Fibroblast of skin of left quadriceps (primary cell): ENCODE results near the gene CTNS.

Experiments used
- DNase-seq, 2 experiments: peaks; one replicate each; pipeline ENCODE4 v3.0.0-alpha.2; 2013; ENCODE audit warnings: low read depth in 2 of 2

The CTNS gene

DNA sequence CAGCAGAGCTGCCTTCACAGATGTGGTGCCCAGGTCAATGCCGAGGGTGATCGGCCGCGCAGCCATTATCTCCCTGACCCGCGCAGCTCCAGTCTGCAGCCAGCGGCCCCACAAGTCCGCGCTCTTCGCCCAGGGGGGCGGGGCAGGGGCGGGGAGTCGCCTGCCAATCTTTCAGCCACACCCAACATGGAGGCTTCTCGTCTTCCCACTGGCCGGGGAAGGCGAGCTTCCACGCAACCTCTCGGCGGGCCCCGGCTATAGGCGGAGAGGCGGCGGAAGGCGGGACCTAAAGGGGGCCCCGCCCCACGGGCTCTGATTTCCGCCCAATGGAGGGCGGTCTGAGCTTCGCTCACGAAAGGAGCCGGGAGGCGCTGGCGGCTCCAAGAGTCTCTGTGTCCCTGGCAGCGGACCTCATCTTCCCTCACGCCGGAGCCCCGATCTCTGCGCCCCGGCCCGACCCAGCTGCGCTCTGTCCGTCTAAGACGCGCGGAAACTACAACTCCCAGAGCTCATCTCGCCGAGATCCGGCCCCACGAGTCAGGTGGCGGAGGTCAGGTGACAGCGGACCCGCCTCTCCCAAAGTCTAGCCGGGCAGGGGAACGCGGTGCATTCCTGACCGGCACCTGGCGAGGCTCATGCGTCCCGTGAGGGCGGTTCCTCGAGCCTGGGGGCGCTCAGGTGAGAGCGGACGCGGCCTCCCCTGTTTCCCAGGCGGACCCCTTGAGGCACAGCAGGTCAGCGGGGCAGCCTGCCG lies at the start of gene CTNS, which contains the start of gene SHPK:
Gene CTNS (plus strand): TSS at position 607 of the 754 bp plus-strand sequence. CDS start 3,447 bp downstream, outside the sequence.
Gene SHPK (minus strand): TSS at position 97 of the 754 bp plus-strand sequence. CDS start 31 bp downstream, at position 66.
- peak; percentile 91 for DNase-seq

DNA sequence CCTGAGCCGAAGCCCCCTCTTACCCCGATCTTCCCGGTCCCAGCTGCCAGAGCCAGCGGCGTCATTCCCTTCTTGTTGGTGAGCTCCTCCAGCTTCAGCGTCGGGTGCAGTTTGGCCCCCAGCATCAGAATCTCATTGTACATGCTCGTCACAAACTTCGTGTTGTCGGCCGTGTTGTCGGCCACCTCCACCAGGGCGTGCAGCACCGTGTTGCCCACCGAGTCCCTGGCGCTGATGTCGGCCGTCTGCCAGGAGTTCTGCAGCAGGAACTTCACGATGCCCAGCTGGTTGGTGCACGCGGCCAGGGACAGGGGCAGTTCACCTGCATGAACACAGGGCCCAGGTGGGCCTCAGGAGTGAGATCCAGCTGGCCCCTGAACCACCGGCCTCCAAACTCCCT lies 46.8 kb upstream of the CTNS start:
- no peak for DNase-seq

DNA sequence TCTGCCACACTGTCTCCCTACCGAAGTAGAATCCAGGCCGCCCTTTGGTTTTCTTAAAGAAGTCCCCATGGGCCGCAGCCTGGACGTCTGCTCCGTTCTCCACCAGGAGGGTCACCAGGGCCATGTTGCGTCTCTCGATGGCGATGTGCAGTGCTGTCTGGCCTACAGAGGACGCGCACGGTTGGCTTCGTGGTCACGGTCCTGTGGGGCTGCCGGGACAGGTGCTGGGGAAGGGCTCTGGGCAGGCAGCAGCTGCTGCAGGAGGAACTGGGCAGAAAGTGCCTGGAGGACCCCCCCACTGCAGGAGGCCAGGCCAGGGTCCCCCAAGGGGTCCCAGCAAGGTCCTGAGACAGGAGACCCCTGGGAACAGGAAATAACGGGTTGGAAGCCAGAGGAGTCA lies 46.3 kb upstream of the CTNS start:
- no peak for DNase-seq

DNA sequence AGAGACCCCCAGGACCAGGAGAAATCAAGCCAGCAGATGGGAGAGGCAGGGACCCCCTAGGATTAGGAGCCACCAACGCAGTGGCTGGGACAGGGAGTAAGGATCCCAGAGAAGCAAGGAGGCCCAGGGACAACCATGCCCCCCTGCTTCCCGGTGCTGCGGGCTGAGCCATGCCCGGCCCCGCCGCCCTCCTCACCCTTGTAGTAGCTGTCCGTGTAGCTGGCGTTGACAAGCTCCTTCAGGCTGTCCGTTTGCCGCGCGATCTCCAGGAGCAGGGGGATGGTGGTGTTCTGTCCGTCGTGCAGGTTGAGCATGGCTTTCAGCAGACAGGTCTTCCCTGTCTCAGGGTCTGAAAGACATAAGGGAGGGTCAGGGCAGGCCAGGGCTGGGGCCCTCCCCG lies 45.8 kb upstream of the CTNS start:
- no peak for DNase-seq

DNA sequence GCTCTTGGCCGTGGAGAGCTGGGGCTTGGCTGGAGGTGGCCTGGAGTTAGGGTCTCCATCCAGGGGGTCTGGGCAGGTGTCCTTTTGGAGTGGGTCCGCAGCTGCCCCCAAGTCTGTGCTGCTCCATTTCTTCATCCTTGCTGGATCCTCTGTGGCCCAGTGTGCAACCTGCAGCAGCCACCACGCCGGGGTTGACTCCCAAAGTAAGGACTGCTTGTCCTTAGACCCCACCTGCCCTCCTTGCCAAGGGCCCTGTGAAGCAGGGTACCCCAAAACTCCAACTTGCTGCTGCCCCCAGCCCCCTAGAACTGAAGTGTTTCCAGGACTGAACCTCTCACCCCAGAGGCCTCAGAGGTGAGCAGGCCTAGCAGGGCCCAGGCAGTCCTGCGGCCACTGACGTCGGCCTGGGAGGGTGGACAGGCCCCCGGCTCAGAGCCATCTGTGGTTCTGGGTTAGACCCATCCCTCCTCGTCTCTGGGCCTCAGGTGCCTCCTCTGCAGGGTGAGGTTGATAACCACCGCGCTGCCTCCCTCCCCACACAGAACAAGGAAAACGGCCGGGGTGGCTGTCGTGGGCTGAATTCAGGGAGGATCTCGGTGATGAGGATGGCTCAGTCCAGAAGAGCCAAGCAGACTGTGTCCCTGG lies 44.2 kb upstream of the CTNS start:
- DNase-seq: no peak

DNA sequence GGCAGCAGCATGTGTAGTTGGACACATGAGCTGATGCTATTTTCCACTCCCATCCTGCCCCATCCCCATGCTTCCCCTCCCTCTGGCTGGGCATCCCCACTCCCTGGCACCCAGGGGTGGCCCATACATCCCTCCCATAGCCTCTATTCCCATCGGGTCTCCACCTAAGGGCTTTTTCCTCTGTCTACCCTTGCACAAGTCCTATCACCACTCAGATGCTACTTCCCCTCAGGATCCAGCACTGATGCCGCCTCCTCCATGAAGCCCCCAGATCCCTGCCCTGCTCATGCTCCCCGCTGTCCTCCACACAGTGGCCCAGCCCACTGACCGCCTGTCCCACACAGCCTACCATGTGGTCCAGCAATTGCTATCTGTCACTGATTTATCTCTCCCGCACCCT lies 43.2 kb upstream of the CTNS start:
- no peak for DNase-seq

DNA sequence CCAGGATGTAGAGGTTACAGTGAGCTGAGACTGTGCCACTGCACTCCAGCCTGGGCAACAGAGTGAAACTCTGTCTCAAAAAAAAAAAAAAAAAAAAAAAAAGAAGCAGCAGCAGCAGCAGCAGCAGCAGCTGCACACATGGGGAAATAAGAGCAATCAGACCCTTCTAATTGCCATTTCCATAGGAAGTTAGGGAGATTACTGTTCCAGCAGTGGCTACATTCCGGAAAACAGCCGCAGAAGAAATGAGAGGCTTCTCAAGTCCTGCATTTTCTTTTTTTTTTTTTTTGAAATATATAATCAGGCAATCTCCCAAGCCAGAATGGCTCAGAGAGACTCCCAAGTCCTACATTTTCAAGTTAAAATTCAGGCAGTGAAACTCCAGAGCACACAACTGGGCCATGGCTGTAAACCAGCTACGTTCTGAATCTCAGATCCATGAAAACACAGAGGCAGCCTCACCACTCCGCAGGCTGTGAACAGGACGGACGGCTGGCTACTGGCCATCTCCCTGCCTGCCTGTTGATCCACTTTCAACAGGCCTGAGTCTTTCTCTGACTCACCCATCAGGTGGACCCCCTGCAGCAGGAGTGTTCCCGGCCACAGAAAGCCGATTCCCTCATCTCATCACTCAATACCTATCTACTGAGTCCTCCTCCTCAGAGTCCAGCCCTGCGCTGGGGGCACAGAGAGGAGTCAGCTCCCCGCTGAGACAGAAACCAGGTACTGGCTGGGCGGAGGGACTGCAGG lies 42.3 kb upstream of the CTNS start:
- DNase-seq: peak; percentile 63 to 66

DNA sequence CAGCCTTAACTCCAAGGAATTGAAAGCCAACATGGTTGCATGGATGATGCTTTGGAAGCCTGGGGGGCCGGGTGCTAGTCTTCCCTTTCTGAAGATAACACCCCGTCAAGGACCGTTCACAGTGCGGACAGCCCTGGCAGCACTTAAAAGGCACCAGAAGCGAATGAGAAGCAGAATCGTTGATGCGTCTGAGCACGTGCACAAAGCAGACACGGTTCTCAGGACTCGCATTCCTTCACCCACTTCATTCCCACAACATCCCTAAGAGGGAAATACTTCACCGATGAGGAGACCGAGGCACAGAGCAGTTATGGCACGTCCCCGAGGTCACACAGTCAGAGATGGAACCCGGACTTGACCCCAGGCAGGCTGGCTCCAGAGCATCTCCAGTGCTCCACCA lies 41.6 kb upstream of the CTNS start:
- peak in 1 of 2 experiments; percentile 12 for DNase-seq

DNA sequence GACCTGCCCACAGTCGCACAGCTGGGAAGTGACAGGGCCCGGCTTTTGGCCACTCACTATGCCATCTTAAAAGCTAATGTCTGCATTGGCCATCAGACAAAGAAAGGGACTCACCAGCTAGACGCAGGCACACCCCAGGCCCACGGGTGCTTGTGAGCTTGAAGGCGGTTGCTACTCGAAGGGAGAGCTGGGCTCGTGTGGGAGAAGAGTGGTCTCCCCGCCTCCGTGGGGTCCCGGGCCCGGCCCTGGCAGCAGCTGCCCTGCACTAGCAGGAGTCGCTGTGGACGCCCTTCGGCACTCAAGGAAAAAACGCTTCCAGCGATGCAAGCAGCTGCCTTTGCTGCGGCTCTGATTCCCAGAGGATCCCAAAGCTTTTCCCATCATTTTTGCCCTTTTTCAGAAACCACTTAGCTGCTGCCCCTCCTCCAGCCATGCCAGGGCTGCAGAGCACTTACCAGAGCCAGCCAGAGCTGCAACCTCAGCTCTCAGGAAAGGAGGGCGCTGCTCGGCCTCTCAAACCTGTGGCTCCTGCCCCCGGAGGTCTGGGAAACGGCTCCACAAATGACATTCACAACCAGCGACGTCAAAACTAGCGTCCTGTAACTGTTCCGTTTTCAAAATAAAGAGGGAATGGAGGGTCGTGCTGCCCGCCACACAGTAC lies 39.6 kb upstream of the CTNS start:
- DNase-seq: no peak

DNA sequence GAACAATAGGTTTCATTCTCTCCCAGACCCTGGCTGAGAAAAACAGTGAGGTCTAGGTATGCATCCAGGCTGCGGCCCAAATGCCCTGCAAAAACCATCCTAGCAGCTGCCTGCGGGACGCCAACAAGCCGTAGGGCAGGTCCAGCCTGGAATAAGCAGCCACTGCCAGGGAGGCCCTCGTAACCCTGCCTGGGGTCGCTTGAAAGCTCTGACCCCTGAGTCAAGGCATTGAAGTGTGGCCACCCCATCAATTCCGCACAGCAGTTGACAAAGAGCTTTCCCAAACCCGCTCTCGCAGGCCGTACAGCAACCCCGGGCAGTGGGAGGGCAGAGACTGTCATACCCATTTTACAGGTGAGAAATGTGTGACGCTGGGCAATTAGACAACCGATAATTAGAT lies 38.5 kb upstream of the CTNS start:
- no peak for DNase-seq

DNA sequence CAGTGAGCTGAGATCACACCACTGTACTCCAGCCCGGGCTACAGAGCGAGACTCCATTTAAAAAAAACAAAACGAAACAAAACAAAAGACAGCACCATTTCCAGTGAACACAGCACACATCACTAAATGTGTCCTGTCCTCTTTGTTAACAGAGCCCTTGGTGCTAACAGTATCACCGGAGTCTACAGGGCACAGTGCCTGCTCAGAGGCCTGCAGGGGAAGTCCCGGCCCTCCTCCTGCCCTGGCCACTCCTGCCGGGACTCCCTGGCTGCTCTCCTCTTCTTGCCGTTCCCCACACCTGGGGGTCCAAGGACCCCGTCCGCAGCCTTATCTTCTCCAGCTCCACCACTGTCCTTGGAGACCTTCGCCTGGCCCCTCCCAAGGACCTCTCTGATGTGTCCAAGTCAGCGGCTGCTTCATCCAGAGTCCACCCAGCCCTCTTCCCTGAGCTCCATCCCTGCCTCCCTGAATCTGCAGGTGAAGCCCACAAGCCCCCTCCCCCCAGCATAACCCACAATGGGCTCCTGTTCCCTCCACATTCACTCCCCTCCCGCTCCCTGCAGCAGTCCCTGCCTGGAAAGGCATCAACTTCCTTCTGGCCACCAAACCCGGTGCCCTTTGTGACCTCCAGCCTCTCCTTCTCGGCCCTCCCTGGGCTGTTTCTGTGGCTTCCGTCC lies 35.9 kb upstream of the CTNS start:
- no peak for DNase-seq

DNA sequence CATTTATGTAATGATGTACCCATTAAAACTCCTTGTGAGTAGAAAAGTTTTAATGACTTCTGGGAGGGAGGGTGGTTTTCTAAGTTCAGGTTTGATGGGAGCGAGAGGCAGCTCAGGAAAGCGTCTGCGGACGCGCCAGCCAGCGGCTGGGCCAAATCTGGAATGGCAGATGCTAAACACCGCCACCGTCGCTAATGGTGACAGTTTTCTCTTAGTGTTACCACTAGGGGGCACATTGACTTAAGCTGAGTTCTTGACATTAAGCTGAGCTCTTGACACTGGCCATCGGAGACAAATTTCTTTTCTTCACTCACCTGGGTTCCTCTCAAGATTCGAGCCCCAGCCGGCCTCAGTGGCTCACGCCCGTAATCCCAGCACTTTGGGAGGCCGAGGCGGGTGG lies 34.1 kb upstream of the CTNS start:
- no peak for DNase-seq

DNA sequence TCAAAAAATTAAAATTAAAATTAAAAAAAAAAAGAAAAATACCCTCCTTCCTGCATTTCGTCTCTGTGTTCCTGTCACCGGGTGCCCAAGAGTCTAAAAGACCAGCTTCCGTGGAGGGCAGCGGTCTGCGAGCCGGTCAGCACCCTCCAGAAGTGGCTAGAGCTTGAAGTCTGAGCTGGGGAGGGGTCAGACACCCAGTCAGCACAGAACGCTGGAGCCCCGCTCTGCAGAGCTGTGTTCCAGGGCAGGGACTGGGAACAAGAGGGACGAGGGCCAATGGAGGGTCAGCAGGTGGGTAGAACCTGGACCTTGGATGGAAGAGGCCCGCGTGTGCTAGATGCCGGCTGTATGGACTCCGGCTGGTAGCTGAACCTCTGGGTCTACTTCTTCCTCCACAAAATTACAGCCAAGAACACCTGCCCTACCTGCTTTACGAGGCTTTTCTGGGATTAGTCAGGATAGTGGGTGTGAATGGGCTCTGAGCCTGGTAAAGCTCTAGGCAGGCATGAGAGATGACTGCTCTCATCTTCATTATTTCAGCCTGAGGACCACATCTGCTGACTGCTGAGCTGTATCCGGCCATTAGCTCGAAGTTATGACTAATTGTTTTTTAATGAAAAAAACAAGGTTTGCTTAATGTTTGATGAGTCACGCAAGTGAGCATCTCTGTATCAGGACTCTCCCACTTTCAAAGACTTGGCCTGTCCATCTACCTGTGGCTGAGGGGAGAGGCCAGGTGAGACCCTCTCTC lies 33.3 kb upstream of the CTNS start:
- peak; percentile 34 to 45 for DNase-seq

DNA sequence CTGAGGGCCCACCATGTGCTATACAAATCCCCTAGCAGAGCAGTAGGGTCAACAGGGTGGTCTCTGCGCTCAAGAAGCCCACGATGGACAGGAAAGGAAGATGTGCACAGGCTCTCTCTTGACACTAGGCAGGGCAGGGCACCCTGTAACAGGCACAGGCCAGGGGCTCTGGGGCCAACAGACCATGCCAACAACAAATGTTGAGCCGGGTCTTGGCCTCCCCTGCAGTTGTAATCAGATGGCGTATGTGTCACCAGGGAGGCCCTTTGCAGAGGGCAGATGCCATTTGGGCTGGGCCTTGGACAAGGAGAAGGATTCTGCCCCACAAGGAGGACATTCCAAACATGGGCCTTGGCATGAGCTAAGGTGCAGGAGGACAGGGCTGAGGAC lies 32.7 kb upstream of the CTNS start:
- DNase-seq: no peak

DNA sequence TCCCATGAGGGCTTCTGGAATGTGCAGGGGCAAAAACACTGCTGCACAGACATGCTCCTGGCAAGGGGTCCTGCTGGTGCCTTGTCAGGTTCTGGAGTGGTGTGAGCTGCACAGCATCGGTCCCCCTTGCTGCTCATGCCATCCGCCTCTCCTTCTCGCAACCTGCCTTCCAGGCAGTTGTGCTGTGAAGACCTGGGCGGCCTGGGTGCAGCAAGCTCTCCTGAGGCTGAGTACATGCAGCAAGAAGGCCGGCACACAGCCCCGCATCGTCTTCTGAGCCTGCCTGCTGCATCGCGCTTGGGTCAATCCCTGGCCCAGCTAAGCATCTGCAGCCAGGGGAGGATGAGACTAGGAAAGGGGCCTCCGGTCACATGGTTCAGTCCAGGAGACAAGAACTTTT lies 26.9 kb upstream of the CTNS start:
- no peak for DNase-seq

DNA sequence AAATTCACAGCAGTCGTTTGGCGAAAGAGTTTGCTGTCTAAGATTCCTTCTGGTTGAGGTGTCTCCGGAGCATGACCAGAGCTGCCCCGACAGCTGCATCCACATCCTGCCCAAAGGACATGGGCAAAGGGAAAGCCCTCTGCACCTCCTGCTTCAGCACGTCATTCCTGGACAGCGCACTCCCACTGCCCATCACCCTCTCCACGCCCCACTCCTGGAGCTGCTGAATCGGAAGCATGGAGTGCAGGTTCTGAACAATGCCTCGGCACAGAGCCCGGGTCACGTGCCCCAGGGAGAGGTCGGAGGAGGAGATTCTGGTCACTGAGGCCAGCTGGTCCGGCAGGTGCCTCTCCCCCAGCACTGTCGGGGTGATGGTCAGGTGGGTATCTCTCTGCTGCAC lies 26.0 kb upstream of the CTNS start:
- no peak for DNase-seq

DNA sequence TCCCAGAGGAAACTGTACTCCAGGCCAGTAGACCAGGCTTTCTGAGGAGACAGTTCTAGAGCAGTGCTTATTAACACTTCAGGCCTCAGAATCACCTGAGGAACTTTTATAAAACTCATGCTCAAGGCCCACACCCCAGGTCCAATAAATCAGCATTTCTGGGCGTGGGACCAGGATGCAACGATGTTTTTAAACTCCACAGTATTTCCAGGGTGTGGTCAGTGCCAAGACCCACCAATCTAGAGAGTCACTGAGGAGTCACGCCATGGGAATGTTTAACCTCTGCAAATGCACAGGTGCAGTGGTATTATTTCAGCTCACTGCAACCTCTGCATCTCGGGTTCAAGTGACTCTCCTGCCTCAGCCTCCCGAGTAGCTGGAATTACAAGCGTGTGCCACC lies 23.4 kb upstream of the CTNS start:
- no peak for DNase-seq

DNA sequence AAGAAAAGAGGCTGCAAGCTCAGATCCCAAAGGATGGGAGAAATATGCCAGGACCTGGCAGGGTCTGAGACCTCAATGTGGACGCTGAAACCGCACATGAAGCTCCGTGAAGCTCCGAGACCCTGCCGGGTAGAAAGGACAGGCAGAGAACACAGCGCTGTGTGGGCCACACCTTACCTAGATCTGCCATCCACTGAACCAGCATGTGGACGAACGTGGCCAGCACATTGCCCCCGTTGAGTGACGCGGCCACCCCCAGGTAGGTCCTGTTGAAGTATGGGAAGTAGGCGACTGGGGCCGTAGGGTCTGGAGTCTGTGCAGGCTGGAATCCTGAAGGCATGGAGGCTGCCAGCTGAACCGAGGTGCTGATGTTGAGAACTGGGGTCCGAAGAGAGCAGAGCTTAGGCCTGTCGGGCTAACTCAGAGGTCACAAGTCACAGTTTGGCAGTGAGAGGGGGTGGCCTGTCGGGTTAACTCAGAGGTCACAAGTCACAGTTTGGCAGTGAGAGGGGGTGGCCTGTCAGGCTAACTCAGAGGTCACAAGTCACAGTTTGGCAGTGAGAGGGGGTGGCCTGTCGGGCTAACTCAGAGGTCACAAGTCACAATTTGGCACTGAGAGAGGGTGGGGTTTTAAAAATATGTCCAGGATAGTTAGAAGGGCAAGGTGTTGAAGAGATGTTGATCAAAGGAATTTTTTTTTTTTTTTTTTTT lies 21.2 kb upstream of the CTNS start:
- DNase-seq: no peak

DNA sequence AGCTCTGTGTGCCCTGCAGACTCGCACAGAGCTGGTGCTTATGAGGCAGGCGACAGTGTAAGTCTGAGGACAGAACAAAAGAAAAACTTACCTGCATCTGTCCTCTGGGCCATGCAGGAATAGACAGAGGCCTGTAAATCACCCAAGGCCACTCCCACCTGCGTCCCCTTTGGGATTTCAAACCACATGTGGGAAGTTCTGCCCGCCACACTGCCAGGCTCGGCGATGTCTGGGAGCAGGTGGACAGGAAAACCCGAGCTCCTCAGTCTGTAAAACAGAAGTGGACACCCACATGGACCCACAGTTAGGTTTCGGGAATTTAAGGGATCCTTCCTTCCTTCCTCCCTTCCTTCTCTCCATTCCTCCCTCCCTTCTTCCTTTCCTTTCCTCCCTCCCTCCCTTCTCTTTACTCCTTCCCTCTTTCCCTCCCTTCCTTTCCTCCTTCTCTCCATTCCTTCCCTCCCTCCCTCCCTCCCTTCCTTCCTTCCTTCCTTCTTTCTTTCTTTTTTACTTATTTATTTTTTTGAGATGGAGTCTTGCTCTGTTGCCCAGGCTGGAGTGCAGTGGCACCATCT lies 15.3 kb upstream of the CTNS start:
- no peak for DNase-seq
